Liver (tissue), 9 donors: ENCODE measurements around the gene MRPS18A. TPM values are rescaled to one million over a fixed set of nuclear protein-coding genes. Genes with fewer than 3 reads are reported as not detected.

Source experiments
- DNase-seq: peaks from one replicate; pipeline ENCODE4 v3.0.0-alpha.2; 2017; ENCODE audit warnings: low spot score
- H3K27ac ChIP-seq, 2 donors: one replicate each; pipeline ENCODE4 v1.7.0; 2013; ENCODE audit warnings: inconsistent platforms in 2 of 2, low read length in 2 of 2, control low read depth in 1 of 2, low read depth in 1 of 2, mild to moderate bottlenecking in 1 of 2
- H3K27me3 ChIP-seq, 4 donors: one replicate each; pipeline versions ENCODE4 v1.6.1 to v1.7.0; 2013; ENCODE audit warnings: low read length in 3 of 4, inconsistent platforms in 1 of 4, mild to moderate bottlenecking in 1 of 4, moderate library complexity in 1 of 4; ENCODE audit not compliant: control insufficient read depth in 4 of 4, insufficient read depth in 4 of 4
- H3K36me3 ChIP-seq, 4 donors: one replicate each; pipeline versions ENCODE4 v1.6.1 to v1.7.0; 2013; ENCODE audit warnings: low read length in 3 of 4, mild to moderate bottlenecking in 3 of 4, low read depth in 1 of 4, moderate library complexity in 1 of 4; ENCODE audit not compliant: control insufficient read depth in 4 of 4, insufficient read depth in 3 of 4
- H3K4me1 ChIP-seq, 4 donors: one replicate each; pipeline versions ENCODE4 v1.6.1 to v1.7.0; 2013; ENCODE audit warnings: low read length in 3 of 4, mild to moderate bottlenecking in 3 of 4, moderate library complexity in 1 of 4; ENCODE audit not compliant: control insufficient read depth in 4 of 4, insufficient read depth in 4 of 4
- H3K4me3 ChIP-seq, 3 donors: one replicate each; pipeline versions ENCODE4 v1.6.1 to v1.7.0; 2013; ENCODE audit warnings: low read length in 3 of 3, control low read depth in 1 of 3, low read depth in 1 of 3, mild to moderate bottlenecking in 1 of 3
- H3K9ac ChIP-seq, 2 donors: one replicate each; pipeline ENCODE4 v1.7.0; 2013; ENCODE audit warnings: low read length in 2 of 2, mild to moderate bottlenecking in 2 of 2, moderate library complexity in 2 of 2, control low read depth in 1 of 2, low read depth in 1 of 2
- H3K9me3 ChIP-seq, 4 donors: one replicate each; pipeline versions ENCODE4 v1.6.1 to v1.7.0; 2013; ENCODE audit warnings: low read length in 3 of 4; ENCODE audit not compliant: control insufficient read depth in 4 of 4
- EGR1 ChIP-seq, 2 donors: IDR thresholded peaks; 2 replicates each; pipeline ENCODE4 v1.6.1; 2016 to 2018; ENCODE audit warnings: antibody characterized with exemption in 2 of 2, low read depth in 2 of 2
- FOXA1 ChIP-seq: IDR thresholded peaks from 2 replicates; pipeline ENCODE4 v1.6.1; 2016; ENCODE audit warnings: antibody characterized with exemption
- GABPA ChIP-seq, 2 donors: IDR thresholded peaks in 1 of 2; conservative IDR thresholded peaks in 1 of 2; 2 replicates each; pipeline ENCODE4 v1.6.1; 2016; ENCODE audit warnings: antibody characterized with exemption in 2 of 2, mild to moderate bottlenecking in 1 of 2, moderate library complexity in 1 of 2
- HNF4A ChIP-seq, 2 donors: conservative IDR thresholded peaks; 2 replicates each; pipeline ENCODE4 v1.6.1; 2016; ENCODE audit warnings: antibody characterized with exemption in 2 of 2, mild to moderate bottlenecking in 2 of 2
- HNF4G ChIP-seq: IDR thresholded peaks from 2 replicates; pipeline ENCODE4 v1.6.1; 2016; ENCODE audit warnings: antibody characterized with exemption
- JUND ChIP-seq, 2 donors: IDR thresholded peaks; 2 replicates each; pipeline ENCODE4 v1.6.1; 2016; ENCODE audit warnings: antibody characterized with exemption in 2 of 2
- NR2F2 ChIP-seq: IDR thresholded peaks from 2 replicates; pipeline ENCODE4 v1.6.1; 2016; ENCODE audit warnings: antibody characterized with exemption
- RAD21 ChIP-seq, 2 donors: IDR thresholded peaks; 2 replicates each; pipeline ENCODE4 v1.6.1; 2016; ENCODE audit warnings: antibody characterized with exemption in 2 of 2, mild to moderate bottlenecking in 2 of 2
- RXRA ChIP-seq, 2 donors: IDR thresholded peaks; 2 replicates each; pipeline ENCODE4 v1.6.1; 2017 to 2018; ENCODE audit warnings: antibody characterized with exemption in 2 of 2, mild to moderate bottlenecking in 1 of 2
- SP1 ChIP-seq: IDR thresholded peaks from 2 replicates; pipeline ENCODE4 v1.6.1; 2018; ENCODE audit warnings: antibody characterized with exemption, mild to moderate bottlenecking
- TAF1 ChIP-seq: conservative IDR thresholded peaks from 2 replicates; pipeline ENCODE4 v1.6.1; 2016; ENCODE audit warnings: antibody characterized with exemption, mild to moderate bottlenecking
- YY1 ChIP-seq: IDR thresholded peaks from 2 replicates; pipeline ENCODE4 v1.6.1; 2016; ENCODE audit warnings: antibody characterized with exemption, mild to moderate bottlenecking
- WGBS: extraction: QIAGEN DNeasy Blood & Tissue Kit; methylation state at CpG from one replicate; pipeline ENCODE4 v1.1.7; 2013; 5-methylcytosine and 5-hydroxymethylcytosine counted together
- polyA plus RNA-seq, 2 donors: library from polyadenylated mRNA; stranded (reverse) in 1 of 2; unstranded in 1 of 2; fragments of 200-250 nt in 1 of 2; fragments of >200 nt in 1 of 2; fragmentation: Nextera tagmentation in 1 of 2; extraction: Ambion mirVana in 1 of 2; gene quantifications; one replicate each; pipeline versions ENCODE4 v1.2.1 to v1.2.3, GENCODE V29; 2013 to 2015
- total RNA-seq, 2 donors: library from RNA; depleted of rRNA; stranded (reverse); fragments of >200 nt; gene quantifications; one replicate each; pipeline ENCODE4 v1.2.3, GENCODE V29; 2014
- TF ChIP-seq, protein P1 (sequence below): fragments of 150-350 bp; IDR thresholded peaks from 2 replicates; pipeline ENCODE4 v1.5.1; 2017; ENCODE audit warnings: improper control_type of control experiment, low read depth, low read length; ENCODE audit not compliant: missing input control
- TF ChIP-seq, protein P2 (sequence below): IDR thresholded peaks from 2 replicates; pipeline ENCODE4 v1.6.1; 2016; ENCODE audit warnings: antibody characterized with exemption, mild to moderate bottlenecking
- TF ChIP-seq, protein P3 (sequence below): IDR thresholded peaks from 2 replicates; pipeline ENCODE4 v1.6.1; 2016; ENCODE audit warnings: antibody characterized with exemption
- TF ChIP-seq, protein P4 (sequence below): IDR thresholded peaks from 2 replicates; pipeline ENCODE4 v1.6.1; 2016; ENCODE audit warnings: antibody characterized with exemption
- donor health status: healthy.
- donor health status: healthy.
- donor health status: healthy.
- donor health status: healthy.
- donor health status: healthy.

MRPS18A gene
- total and polyA plus RNA-seq, 4 donors, result 21.5 to 50.5 (median 35.0) TPM

DNA sequence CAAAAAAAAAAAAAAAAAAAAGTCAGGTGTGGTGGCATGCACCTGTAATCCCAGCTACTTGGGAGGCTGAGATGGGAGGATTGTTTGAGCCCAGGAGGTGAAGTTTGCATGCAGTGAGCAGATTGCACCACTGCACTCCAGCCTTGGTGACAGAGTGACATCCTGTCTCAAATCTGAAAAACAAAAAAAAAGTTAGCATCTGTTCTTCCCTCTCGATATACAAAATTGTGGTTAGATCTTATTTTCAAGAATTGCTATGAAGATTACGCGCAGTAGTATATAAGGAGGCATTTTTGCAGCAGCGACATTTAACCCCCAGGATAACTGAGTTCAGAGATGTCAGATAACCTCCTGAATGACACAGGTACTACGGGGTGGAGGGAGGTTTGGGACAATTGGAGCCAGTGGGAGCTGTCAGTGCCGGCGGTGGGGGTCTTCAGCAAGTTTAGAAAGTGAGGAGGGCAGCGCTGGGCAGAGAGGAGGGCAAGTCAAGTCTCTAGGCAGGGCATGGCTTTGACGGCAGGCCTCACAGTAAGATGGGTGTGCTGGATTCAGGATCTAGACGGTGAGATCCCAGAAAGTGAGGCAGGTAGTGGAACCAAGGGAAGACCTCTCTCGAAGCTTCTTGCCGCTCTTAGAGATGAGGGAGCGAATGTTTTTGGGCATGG is 26.2 kb upstream of the MRPS18A start:
- no peaks in the 10 kb centered on the region for H3K36me3 ChIP-seq
- H3K9me3 ChIP-seq, result no peaks in the 10 kb centered on the region
- H3K9ac ChIP-seq, result no peak overlapping the region
- no peak overlapping the region for H3K4me3 ChIP-seq
- H3K27ac ChIP-seq, result no peak overlapping the region
- TF ChIP-seq EGR1 (IDR thresholded peaks at IDR 0.05; ENCODE audit: low read depth in 2 of 2) (no peak), RXRA (IDR thresholded peaks at IDR 0.05) (no peak), NR2F2 (no peak), SP1 (no peak), JUND (IDR thresholded peaks at IDR 0.05) (no peak), TAF1 (no peak), FOXA1 (no peak), HNF4A (conservative IDR thresholded peaks at IDR 0.05) (no peak), HNF4G (no peak), YY1 (no peak), GABPA (IDR thresholded peaks at IDR 0.05 in 1 of 2, conservative IDR thresholded peaks at IDR 0.05 in 1 of 2) (no peak)
- TF ChIP-seq, protein P1, sequence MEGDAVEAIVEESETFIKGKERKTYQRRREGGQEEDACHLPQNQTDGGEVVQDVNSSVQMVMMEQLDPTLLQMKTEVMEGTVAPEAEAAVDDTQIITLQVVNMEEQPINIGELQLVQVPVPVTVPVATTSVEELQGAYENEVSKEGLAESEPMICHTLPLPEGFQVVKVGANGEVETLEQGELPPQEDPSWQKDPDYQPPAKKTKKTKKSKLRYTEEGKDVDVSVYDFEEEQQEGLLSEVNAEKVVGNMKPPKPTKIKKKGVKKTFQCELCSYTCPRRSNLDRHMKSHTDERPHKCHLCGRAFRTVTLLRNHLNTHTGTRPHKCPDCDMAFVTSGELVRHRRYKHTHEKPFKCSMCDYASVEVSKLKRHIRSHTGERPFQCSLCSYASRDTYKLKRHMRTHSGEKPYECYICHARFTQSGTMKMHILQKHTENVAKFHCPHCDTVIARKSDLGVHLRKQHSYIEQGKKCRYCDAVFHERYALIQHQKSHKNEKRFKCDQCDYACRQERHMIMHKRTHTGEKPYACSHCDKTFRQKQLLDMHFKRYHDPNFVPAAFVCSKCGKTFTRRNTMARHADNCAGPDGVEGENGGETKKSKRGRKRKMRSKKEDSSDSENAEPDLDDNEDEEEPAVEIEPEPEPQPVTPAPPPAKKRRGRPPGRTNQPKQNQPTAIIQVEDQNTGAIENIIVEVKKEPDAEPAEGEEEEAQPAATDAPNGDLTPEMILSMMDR, result no peak
- TF ChIP-seq, protein P2, sequence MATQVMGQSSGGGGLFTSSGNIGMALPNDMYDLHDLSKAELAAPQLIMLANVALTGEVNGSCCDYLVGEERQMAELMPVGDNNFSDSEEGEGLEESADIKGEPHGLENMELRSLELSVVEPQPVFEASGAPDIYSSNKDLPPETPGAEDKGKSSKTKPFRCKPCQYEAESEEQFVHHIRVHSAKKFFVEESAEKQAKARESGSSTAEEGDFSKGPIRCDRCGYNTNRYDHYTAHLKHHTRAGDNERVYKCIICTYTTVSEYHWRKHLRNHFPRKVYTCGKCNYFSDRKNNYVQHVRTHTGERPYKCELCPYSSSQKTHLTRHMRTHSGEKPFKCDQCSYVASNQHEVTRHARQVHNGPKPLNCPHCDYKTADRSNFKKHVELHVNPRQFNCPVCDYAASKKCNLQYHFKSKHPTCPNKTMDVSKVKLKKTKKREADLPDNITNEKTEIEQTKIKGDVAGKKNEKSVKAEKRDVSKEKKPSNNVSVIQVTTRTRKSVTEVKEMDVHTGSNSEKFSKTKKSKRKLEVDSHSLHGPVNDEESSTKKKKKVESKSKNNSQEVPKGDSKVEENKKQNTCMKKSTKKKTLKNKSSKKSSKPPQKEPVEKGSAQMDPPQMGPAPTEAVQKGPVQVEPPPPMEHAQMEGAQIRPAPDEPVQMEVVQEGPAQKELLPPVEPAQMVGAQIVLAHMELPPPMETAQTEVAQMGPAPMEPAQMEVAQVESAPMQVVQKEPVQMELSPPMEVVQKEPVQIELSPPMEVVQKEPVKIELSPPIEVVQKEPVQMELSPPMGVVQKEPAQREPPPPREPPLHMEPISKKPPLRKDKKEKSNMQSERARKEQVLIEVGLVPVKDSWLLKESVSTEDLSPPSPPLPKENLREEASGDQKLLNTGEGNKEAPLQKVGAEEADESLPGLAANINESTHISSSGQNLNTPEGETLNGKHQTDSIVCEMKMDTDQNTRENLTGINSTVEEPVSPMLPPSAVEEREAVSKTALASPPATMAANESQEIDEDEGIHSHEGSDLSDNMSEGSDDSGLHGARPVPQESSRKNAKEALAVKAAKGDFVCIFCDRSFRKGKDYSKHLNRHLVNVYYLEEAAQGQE, result no peak
- TF ChIP-seq, protein P3, sequence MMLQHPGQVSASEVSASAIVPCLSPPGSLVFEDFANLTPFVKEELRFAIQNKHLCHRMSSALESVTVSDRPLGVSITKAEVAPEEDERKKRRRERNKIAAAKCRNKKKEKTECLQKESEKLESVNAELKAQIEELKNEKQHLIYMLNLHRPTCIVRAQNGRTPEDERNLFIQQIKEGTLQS, result no peak
- TF ChIP-seq, protein P4, sequence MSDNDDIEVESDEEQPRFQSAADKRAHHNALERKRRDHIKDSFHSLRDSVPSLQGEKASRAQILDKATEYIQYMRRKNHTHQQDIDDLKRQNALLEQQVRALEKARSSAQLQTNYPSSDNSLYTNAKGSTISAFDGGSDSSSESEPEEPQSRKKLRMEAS, result no peak
- H3K27me3 ChIP-seq, result peaks cover 0 to 2% (median 0%) of the 10 kb centered on the region in 4 donors
- no peak for DNase-seq
- H3K4me1 ChIP-seq, result no peaks in the 10 kb centered on the region
- 90% methylated on average over 13 of the region's 13 CpGs for WGBS

DNA sequence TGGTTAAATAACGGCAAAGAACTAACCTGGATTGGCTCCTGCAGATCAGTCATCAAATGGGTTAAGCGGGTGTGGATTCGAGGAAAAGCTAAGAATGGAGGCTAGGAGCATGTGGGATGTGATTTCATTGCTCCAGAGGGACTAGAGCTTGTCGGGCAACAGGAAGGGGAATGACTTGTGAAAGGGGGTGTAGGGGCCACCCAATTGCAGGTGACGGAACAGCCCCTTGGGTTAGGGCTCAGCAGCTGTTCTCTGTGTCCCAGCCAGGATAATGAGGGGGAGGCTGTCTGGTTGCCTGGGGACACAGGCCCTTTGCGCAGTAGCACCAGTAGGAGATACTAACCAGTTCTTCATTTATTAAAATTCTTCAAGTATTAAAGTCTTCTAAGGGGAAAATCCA is 25.0 kb upstream of the MRPS18A start:
- no peak for TF ChIP-seq RAD21 (IDR thresholded peaks at IDR 0.05)
- no peak overlapping the region for H3K27ac ChIP-seq
- 90% methylated on average over 6 of the region's 6 CpGs for WGBS

More for the DNA sequence above, 25.0 kb upstream of the MRPS18A start:
- Histone ChIP-seq H3K4me1 (no peaks in the 10 kb centered on the region), H3K9ac (no peak overlapping the region), H3K27me3 (peaks cover 0 to 2% (median 0%) of the 10 kb centered on the region in 4 donors), H3K4me3 (no peak overlapping the region), H3K9me3 (no peaks in the 10 kb centered on the region), H3K36me3 (no peaks in the 10 kb centered on the region)
- DNase-seq, result no peak
